H4 (cell line): ENCODE data around the gene CGB3. TPM values are rescaled to one million over a fixed set of nuclear protein-coding genes. Genes with fewer than 3 reads are reported as not detected.
A peak's percentile ranks its signal among the peaks of the same experiment; 100 is the strongest.
"Not testable (repeated sequence)": the region's sequence is repeated elsewhere in the genome, so short reads cannot be mapped to it uniquely, and the experiment has no call there.

ENCODE experiments used
- DNase-seq: peaks from one replicate; pipeline ENCODE4 v3.0.0-alpha.2; 2015; ENCODE audit warnings: low spot score
- total RNA-seq: library from RNA; depleted of rRNA; stranded (reverse); fragments of >200 nt; shearing (Covaris generic); gene quantifications from 2 replicates; pipeline ENCODE4 v1.2.3, GENCODE V29; 2014; rRNA removed

Gene CGB3
- total RNA-seq = not detected in 2 replicates

DNA sequence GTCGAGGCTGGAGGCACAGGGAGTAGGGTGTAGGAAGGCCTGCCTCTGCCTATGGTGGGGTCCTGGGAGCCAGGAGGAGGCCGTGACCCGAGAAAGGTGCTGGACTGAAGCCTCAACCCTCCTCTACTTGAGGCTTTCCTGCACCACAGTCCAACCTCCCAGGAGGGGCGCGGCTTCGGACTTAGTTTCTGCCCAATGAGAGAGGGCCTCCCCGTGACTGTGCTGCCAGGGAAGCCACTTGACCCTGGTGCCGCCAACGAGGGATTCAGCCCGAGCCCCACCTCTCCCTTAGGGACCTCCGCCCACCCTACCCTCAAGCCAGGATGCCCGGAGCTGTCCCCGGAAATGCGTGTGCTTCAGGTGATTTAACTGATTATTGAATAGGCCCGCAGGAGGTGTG, at the start of gene CGB3:
CGB3 (minus strand) TSS at position 101 of the 400 bp plus-strand sequence. CDS start 362 bp downstream, outside the sequence.
- DNase-seq = not testable (repeated sequence)

DNA sequence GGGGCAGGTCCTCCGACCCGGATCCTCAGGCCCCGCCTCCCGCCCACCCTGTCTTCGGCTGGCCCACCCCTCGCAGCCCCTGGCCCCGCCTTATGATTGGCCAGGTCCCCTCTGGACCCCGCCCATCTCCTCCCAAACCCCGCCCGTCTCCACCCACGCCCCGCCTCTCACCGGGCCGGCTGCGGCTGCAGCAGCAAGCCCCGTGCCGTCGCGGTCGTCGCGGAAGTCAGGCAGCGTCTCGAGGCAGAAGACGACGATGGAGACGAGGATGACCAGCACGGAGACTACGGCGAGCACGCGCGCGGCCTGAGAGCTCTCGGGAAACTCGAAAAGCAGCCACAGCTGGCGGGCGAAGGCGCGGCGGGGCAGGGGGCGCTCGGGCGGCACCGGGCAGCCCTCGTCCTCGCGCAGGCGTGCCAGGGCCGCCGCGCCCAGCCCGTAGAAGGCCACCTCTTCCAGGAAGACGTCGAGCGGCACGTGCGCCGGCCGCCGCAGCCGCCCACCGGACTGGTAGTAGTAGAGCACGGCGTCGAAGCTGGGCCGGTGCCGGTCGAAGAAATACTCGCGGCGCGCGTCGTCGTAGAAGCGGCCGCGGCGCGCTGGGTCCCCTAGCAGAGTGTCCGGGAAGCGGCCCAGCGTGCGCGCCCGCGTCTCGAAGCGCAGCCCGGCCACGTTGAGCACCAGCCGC, 47.9 kb upstream of the CGB3 start:
- no peak for DNase-seq

- DNase-seq = no peak
These were observed 46.3 kb upstream of the CGB3 start for GRCh38 chr19:49070416-49070815.

DNA sequence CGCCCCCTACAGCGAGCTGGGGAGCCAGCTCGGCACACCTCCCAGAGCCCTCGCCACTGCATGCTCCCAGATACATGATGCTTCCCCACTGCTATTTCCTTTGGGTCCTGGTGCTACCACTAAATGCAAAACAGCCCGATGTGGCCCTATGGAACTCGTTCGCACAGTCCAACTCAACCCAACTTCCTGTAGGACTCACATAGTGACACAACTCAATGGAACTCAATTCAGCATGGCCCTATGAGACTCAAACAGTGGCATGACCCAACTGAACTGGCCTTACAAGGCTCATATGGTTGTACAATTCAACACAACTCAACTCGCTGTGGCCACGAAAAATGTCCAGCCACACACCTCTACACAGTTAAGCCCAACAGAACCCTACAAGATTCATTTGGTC, 44.9 kb upstream of the CGB3 start:
- no peak for DNase-seq

DNA sequence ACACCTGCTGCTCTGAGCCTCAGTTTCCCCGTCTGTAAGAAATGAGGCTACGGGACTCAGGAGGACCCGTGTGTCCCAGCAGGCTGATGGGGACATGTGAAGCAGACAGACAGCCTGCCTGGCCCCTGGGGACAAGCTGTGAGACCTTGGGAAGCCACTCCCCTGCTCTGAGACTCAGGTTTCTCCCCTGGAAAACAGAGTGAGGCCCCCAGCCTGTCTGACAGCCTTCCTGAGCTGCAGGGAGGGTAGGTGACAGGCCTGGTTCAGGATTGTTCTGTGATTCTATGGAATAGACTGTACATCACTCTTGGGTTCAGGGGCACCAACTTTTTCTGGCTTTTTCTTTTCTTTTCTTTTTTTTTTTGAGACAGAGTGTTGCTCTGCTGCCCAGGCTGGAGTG, 43.4 kb upstream of the CGB3 start:
- DNase-seq = no peak

DNA sequence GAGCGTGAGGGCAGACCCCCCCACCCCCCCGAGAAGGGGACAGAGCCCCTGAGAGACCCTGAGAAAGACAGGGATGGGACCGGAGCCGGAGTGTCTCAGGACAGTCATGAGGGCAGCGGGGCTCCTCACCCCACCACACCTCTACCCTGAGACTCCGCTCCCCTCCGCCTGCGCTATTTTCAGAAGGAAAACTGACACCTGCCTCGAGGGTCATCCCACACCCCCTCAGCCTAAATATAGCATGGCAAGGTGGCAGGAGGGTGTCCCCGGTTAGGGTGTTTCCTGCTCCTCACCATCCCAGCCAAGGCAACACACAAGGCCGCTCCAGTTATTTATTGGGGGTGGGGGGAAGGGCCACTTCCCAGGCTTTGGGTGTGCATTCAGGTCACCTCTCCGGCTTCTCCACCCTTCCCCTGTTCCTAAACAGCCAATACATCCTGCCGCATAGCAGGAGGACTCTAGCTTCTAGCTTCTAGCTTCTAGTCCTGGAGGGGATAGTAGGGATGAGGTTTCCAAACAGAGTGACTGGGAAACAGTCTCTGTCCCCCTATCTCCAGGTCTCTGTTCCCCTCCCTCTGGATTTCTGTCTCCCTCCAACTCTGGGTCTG, 41.9 kb upstream of the CGB3 start:
- no peak for DNase-seq

- DNase-seq = no peak
These were observed 40.9 kb upstream of the CGB3 start, which contains the start of gene NTF4 for GRCh38 chr19:49064768-49065611. Gene NTF4 (minus strand): TSS chr19:49064818. CDS start chr19:49061997, 2,821 bp downstream.

DNA sequence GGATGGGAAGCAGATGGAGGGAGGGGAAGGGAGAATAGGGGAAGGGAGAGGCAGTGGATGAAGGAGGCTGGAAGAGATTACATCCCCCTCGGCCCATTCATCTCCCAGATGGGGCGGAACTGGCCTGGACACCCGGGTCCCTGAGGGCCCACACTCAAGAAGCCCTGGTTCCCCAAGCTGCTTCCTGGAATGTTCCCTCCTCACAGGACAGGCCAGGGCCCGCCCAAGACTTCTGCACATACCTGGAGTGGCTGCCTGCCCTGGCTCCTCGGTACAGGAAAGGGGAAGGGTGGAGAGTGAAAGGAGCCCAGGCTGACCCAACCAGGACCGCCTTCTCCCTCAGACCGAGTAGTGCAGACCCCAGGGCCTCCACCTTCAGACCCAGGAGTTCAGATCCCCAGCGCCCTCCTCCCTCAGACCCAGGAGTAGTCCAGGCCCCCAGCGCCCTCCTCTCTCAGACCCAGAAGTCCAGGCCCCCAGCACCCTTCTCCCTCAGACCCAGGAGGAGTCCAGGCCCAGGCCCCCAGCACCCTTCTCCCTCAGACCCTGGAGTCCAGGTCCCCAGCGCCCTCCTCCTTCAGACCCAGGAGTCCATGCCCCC, 40.0 kb upstream of the CGB3 start:
- no peak for DNase-seq

DNA sequence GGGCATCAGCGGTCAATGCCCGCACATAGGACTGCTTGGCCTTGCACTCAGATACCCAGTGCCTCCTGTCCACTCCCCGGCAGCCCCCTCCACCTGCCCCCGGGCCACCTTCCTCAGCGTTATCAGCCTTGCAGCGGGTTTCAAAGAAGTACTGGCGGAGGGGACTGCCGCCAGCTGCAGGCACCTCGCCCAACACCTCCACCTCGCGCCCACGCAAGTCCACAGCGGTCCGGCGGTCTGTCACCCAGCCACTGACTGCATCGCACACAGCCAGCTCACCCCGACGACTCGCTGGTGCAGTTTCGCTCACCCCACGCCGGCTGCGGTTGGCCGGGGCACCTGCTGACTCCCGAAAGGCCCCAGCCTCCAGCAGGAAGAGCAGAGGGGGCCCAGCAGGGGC, 37.3 kb upstream of the CGB3 start:
- DNase-seq = no peak

DNA sequence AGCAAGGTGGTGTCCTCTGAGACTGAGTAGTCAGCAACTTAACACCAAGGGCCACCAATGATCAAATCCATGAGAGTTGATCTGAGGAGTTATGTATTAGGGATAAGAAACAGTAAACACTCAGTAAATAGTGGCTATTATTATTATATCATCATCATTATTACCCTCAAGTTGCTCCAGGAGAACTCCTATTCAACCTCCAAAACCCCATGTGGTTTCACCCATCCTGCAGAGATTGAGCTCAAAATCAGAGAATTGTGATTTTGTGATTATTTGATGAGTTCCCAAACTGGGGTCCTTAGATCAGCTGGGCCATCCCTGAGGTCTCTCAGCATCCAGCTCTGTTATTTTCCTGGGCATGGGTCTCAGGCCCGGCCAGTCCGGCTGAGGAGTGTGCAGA, 36.9 kb upstream of the CGB3 start:
- no peak for DNase-seq

- DNase-seq = no peak
These were observed 34.9 kb upstream of the CGB3 start for GRCh38 chr19:49059053-49059452.

GRCh38 chr19:49058562-49058961, 34.4 kb upstream of the CGB3 start:
- DNase-seq = no peak

DNA sequence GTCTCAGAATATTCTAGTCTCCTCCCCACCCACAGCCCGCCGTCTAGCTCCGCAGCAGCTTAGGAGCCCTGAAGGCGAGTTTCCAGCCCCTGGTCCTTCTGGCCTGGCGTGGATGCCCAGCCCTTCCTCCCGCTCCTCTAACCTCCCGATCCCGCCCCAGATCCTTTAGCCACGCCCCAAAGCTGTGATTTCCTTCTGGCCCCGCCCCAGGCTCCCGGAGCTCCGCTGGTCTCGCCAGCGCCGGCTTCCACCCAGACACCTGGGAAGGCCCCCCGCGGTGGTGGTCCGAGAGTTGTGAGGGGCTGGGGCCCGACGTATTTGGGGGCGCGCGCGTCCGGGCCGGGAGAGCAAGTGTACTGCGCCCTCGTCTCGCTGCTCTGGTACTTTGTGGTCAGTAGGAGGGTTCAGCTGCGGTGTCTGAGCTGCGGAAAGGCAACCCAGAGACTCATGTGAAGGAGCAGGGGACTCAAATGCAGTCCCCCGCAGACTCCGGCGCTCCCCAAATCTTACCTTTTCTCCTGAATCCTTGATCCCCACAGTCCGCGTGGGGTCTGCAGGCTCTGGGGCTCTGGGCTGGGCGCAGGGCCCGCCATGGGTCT, 33.6 kb upstream of the CGB3 start, which contains the start of gene CGB7:
CGB7 (minus strand) TSS at position 114 of the 599 bp plus-strand sequence. CDS start 2,374 bp downstream, outside the sequence.
- DNase-seq = no peak

DNA sequence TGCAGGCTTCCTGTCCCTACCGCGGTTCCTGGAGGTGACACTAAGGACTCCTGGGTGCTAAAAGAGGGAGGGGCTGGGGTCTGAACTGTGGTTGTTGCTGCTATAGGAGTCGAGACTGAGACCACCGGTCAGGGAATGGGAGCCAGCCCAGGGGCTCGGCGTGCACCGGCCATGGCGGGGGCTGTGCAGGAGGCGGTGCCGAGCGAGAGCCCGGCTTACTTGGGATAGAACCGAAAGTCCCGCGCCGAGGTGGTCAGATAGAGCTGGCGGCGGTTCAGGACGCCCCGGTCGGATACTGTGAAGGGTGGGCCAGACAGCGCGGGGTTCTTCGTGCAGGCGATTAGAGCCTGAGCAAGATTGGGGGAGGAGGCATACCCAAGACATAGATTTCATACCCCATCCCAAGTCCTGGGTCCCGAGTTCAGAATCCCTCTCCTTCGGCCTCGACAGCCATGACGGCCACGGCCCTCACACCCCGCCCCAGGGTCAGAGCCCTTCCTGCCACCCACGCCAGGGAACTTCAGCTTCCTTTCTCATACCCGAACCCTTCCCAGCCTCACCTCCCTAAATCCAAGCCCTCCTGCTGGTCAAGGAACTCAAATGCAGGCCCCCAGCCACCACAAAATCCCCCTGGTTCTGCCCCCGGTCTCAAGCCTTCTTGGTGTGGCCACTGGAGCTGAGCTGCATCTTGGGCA, 32.9 kb upstream of the CGB3 start:
- not testable (repeated sequence) for DNase-seq

DNA sequence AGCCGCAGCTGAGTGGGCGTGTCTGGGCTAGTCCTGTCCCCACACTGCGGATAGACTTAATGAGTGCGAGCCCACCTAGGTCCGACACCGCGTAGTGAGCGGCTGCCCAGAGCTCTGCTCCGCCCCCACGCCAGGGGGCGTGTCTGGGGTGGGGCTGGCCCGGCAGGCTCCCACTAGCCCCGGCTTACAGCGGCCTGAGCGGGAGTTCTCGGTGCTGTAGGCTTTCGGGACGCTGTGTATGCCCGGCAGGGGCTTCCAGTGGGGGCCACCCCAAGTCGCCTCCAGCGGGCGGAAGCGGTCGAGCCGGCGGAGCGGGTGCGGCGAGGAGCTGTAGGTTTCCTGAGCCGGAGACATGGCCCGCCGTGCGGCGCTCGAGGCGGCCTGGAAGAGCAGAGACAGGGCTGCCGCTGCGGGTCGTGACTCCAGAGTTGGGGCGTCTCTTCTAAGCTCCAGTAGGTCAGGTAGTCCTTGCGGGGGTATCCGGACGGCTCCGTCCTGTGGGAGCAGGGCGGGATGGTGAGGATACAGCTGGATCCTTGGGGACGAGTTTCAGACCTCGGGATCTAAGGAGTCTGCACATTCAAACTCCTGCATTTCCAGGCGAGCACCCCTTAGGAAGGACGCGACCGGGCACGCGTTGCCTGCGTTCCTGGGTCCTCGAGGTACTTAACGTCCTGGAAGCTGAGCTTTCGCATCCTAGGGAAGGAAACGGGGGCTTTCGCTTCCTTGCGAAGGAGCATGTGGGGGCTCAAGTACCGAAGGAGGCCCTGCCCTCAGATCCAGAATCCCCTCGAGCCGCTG, 32.2 kb upstream of the CGB3 start:
- DNase-seq = peak; percentile 37

DNA sequence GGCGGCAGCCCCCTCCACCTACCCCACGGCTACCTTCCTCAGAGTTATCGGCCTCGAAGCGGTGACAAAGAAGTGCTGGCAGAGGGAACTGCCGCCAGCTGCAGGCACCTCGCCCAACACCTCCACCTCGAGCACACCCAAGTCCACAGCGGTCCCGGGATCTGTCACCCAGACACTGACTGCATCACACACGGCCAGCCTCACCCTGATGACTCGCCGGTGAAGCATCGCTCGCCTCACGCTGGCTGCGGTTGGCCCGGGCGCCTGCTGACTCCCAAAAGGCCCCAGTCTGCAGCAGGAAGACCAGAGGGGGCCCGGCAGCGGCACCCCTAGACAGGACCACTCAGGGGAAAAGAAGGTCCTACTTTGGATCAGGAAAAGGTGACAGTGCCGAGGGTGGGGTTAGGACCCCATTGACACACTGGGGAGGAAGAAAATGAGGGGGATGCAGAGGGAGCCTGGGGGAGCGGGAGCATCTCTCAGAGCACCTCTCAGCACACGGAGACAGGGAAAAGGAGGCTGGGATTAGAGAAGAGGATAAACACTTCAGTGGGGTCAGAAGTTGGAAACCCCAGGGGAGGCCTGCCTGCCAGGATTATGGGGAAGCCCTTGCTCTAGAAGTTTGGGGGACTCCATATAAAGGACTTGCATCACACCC, 26.4 kb upstream of the CGB3 start:
- peak; percentile 60 for DNase-seq

DNA sequence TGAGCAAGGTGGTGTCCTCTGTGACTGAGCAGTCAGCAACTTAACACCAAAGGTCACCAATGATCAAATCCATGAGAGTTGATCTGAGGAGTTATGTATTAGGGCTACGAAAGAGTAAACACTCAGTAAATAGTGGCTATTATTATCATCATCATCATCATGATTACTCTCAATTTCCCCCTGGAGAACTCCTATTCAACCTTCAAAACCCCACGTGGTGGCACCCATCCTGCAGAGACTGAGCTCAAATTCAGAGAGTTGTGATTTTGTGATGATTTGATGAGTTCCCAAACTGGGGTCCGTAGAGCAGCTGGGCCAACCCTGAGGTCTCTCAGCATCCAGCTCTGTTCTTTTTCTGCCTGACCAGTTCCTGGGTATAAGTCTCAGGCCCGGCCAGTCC, 25.7 kb upstream of the CGB3 start:
- DNase-seq = not testable (repeated sequence)

- DNase-seq = not testable (repeated sequence)
These were observed 24.9 kb upstream of the CGB3 start, which contains the start of gene CGB8 for GRCh38 chr19:49049011-49049410. Gene CGB8 (minus strand): TSS chr19:49049111. CDS start chr19:49048739, 372 bp downstream.

GRCh38 chr19:49043548-49043947, 19.4 kb upstream of the CGB3 start, which contains the start of gene CGB5:
Gene CGB5 (plus strand): TSS chr19:49043848. CDS start chr19:49044210, 362 bp downstream.
- not testable (repeated sequence) for DNase-seq
